NCI-H69 (cell line): ENCODE results near the gene LOC128125822.
"Not testable (repeated sequence)": the region's sequence is repeated elsewhere in the genome, so short reads cannot be mapped to it uniquely, and the experiment has no call there.

Experiments
- DNase-seq: peaks from one replicate; lab custom pipeline; 2025; lab: John Stamatoyannopoulos, UW

LOC128125822 gene

GRCh38 chr6:63582579-63583231 is 10.4 kb downstream of the LOC128125822 start:
- DNase-seq, result peak; percentile 25

- no peak for DNase-seq
Measured at GRCh38 chr6:63584125-63584514, 11.8 kb downstream of the LOC128125822 start.

GRCh38 chr6:63584566-63584965 is 12.3 kb downstream of the LOC128125822 start:
- no peak for DNase-seq

- not testable (repeated sequence) for DNase-seq
Measured at GRCh38 chr6:63585652-63586051, 13.4 kb downstream of the LOC128125822 start.

GRCh38 chr6:63589952-63590411 is 17.7 kb downstream of the LOC128125822 start:
- peak; percentile 36 for DNase-seq

- no peak for DNase-seq
Measured at GRCh38 chr6:63592886-63593285, 20.6 kb downstream of the LOC128125822 start.

GRCh38 chr6:63597141-63598048 is 25.1 kb downstream of the LOC128125822 start:
- peak; percentile 78 for DNase-seq

GRCh38 chr6:63598049-63599036 is 26.1 kb downstream of the LOC128125822 start:
- DNase-seq, result peak; percentile 90

GRCh38 chr6:63599243-63599642 is 27.0 kb downstream of the LOC128125822 start:
- DNase-seq, result no peak

- DNase-seq, result no peak
Measured at GRCh38 chr6:63600136-63600535, 27.9 kb downstream of the LOC128125822 start.

GRCh38 chr6:63609231-63609630 is 37.0 kb downstream of the LOC128125822 start:
- DNase-seq, result no peak

GRCh38 chr6:63610944-63611343 is 38.7 kb downstream of the LOC128125822 start:
- no peak for DNase-seq

- no peak for DNase-seq
Measured at GRCh38 chr6:63611560-63611959, 39.3 kb downstream of the LOC128125822 start.

- DNase-seq, result no peak
Measured at GRCh38 chr6:63615590-63615989, 43.3 kb downstream of the LOC128125822 start.
